ENCODE results near the gene HECW1.

- TF ChIP-seq POLR2AphosphoS5 (IDR thresholded peaks at IDR 0.05; ENCODE audit: low read depth, low read length) (no peak), CTCF (IDR thresholded peaks at IDR 0.05) (no peak), REST (IDR thresholded peaks at IDR 0.05; ENCODE audit: insufficient read depth in 1 of 2, low read depth in 2 of 2, low read length in 1 of 2) (no peak)
These were observed 66.9 kb downstream of the HECW1 start for GRCh38 chr7:43179393-43179792.
